GM18502 (cell line): ENCODE data around the gene ZNF330.
"Not testable (repeated sequence)": the region's sequence is repeated elsewhere in the genome, so short reads cannot be mapped to it uniquely, and the experiment has no call there.

Experiments
- ATAC-seq: cut with Tn5 transposase; IDR thresholded peaks from one replicate; pipeline ENCODE4 v1.9.1; 2021; ENCODE audit warnings: mild to moderate bottlenecking; ENCODE audit not compliant: unreplicated experiment, poor library complexity

ZNF330 gene

DNA sequence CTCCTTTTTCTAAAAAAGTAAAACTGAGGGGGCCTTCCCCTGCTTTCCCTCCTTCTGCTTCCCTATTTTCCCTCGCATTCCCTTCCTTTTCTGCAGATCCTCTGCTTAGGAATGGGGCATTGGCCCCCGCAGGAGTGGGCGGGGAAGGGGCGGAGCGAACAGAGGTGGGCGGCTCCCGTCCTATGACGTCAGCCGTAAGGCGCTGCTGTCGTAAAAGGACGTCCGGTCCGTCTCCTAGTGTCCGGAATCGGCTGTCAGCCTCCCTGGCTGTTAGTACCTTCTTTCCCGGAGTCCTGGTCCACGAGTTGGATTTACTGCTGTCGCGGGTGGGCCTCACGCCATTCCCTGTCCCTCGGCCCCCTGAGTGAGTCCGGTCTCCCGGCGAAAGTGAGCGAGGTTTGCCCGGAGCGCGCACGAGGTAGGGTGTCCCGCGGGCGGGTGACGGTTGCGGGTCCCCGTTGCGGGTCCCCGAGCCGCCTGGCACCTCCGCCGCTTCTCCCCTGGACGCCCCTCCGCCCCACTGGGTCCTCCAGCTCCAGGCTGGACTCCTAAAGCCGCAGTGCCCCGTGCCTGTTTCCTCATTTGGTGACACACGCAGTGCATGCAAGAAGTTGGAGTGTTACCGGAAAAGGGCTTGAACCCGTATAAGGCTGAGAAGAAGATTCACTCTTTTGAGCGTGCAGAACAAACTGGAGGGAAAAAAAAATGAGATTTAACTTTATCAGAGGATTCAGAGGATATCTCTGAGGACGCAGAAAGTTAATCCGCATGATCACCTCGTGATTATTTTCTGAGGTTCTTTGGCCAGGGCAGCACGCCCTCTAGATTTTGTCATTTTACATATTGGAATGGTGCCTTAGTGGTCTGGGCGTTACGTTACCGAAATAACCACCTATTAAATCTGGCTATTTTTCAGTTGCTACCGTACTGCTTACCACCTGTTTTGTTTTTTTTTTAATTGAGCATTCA is at the start of gene ZNF330:
TSS of gene ZNF330 (plus strand) at position 205 of the 969 bp plus-strand sequence. CDS start 1,477 bp downstream, outside the sequence.
- peak; percentile 89 for ATAC-seq

DNA sequence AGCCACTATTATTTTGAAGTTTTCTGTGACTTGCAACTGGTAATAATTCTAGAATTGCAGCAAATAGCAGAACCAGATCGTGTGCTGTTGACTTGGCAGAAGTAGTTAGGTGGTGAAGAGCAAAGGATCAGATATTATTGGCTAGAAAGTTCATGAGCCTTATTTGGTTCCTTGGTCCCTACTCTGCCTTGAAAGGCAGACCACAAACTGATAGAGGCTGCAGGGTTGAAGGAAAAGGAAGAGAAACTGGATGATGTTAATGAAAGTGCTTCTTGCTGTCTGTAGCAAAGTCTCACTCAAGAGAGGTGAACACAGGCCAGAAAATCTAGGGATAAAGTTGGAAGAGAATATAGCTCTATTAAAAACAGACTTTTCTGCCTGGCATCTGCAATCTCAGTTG is 46.2 kb upstream of the ZNF330 start:
- no peak for ATAC-seq

DNA sequence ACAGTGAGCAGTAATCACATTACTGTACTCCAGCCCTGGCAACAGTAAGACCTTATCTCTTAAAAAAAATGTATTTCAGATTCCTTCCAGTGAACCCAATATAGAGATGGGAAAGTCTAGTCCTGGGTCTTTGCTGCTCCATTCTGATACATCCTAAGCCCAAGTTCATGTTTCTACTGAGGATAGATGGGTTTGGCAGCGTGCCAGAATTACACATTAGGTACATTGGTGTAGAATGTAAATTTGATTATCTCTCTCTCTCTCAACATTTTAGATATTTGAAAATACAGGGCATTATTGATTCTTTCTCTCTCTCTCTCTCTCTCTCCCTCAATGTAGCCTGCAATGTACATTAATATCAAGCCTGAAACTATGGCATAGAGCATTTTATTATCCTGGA is 43.5 kb upstream of the ZNF330 start:
- no peak for ATAC-seq

DNA sequence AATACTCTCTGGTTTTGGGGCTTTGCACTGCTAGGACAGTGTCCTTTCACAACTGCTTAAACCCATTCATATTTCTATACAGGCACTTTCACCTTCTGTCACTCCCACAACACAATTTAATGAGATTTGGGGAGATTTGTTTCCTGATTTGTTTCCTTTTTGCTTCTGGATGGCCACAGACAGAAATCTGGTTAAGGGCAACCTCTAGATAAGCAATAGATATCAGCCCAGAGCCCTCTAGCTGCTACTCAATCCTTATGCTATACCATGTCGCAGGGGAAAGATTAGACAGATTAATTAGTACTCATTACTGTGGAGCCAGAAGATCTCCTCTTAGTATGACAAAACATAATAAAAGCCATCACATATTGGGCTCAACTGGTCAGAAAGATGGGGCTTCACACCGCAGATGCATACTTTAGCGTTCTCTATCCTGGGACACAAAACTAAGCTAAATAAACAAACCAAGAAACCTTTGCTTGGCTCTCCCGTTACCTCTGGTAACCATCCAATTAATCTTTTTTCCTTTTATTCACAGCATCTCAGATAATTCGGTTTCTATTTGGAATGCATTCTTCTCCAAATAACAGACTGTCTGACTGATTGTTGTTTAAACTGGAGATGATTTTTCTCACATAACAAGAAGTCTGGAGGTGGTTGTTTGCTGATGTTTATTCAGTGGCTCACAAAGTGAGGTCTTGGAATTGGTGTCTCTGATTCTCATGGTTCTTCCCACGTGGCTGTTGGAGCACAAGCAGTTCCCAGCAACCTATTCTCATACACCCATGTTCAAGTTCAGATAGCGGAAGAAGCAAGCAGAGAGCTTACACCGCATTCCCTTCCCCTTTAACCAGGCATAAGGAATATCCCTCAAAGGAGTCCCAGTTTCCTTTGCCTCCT is 41.0 kb upstream of the ZNF330 start:
- no peak for ATAC-seq

DNA sequence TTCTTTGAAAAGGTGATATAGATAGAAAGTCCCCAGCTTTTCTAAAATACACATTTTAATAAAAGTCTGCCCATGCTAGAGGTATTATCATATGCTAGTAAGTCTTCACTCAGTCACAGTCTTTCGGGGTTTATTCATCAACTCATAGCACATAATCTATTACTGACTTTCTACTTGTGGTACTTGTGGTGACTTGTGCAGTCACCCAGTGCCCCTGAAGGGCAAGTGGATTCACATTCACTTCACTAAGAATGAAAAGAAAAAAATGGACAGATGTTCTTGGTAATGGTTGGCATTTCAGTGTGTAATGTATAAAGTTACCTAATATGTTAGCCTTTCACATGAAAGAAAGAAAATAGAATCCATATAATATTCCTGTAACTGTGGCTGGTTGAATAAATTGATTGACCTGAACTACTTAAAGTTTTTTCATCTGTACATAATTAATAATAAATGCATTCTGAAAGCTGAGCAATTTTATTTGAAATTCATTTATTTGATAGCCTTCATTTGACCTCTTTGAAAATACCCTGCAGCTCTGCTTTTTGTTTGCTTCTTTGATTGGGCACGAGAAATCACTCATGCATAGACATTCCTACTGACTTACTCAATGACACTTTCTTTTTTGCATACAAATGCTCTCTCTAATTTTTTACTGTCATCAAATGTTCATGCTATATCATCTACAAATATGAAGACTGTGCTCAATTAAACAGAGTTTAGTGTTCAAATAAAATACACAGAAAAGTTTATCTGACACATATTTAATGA is 39.5 kb upstream of the ZNF330 start:
- ATAC-seq = no peak

DNA sequence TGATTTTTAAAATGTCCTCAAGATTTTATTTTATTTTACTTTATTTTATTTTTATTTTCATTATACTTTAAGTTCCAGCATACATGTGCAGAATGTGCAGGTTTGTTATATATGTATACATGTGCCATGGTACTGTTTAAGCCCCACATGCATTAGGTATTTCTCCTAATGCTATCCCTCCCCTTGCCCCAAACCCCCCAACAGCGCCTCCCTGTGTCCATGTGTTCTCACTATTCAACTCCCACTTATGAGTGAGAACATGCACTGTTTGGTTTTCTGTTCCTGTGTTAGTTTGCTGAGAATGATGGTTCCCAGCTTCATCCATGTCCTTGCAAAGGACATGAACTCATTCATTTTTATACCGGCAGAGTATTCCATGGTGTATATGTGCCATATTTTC is 37.2 kb upstream of the ZNF330 start:
- ATAC-seq = not testable (repeated sequence)

DNA sequence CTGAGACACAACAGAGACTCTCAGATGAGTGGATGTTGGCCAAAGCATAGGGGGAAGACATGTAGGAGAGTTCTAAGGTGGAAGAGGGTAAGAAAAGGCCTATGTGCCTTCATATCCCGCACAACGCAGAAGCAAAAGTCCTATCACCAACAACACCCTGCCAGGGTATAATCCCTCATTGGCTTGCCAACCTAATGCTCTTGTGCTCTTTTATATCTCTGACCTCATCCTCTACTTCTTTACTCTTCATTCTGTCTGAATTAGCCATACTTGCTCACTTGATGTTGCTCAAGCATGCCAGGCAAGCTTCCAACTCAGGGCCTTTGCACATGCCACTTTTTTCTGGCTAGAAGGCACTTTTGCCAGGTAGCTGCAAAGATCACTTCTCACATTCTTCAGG is 28.1 kb upstream of the ZNF330 start:
- no peak for ATAC-seq

DNA sequence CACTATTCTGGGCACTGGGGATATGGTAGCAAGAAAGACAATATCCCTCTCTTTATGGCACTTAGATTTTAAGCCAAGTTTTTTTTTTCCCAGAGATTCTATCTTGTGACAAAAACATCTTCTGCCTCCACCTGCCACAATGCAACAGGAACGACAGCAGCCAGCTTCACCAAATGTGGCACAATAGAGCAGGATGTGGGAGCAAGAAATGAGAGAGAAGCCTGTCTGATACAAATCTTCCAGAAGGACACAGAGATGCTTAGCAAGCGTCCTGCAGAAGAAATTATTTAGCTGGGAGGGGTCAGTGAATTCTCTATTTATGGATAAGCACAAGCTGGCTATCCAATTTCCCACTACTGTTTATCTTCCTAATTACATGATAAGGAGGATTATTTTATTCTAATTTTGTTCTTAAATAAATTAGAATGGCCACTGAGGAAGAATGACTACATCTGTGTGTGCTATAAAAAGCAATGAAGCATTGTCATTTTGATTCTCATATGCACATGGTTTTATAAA is 27.1 kb upstream of the ZNF330 start:
- ATAC-seq = no peak

DNA sequence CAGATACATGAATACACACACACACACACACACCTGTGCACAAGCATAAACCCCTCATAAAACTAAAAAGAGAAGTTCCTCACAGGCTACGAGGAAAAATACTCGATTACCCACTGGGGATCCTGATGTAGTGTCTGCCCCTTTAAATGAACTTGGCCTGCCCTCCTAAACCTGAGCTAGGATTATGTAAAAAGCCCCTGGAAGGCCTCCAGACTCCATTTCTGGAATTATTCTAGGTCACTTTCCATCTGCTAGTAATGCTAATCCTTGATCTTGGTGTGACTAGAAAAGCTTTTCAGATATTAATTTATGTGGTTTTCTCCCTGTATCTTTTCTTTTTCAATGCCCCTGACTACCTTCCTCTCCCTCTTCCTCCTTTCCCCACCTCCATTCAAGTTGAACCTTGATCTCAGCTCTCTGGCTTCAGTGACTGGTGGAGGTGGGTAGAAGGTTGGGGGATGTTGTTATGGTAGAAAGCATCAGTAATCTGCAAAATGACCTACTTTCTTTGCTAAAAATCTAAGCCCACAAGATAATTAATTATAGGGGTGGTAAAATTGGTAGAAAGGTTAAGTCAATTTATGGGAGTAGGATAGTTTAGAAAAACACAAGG is 25.5 kb upstream of the ZNF330 start:
- no peak for ATAC-seq

DNA sequence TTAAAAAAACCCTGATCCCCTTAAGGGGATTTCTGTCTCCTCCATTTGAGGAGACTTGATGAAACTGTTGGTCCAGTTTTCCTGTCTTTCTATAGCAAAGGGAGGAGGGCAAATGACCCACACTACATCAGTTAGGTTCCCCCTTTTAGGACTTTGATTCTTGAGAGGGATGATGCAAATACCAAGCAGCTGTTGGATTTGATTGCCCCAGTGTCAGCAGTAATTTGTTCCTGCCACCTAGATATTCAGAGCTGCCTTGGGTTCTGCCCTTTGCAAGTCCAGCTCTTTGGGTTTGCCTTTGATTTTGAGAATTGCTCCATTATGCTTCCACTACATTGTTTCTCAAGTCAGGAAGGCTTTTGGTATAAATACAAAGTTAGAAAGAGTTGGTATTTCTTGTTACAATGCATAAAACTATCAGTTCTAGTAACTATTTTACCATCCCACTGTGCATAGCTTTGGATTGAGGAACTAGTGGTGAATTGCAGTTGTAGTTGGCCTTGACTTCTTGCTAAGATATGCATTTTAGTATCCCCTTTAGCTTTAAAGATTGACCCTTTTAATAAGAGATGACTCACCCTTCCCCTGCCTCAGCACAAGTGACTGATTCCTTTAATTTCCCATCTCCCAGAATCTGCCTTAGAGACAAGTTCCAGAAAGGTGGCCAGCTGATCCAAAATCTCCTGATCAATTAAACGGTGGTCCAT is 24.3 kb upstream of the ZNF330 start:
- ATAC-seq = no peak

DNA sequence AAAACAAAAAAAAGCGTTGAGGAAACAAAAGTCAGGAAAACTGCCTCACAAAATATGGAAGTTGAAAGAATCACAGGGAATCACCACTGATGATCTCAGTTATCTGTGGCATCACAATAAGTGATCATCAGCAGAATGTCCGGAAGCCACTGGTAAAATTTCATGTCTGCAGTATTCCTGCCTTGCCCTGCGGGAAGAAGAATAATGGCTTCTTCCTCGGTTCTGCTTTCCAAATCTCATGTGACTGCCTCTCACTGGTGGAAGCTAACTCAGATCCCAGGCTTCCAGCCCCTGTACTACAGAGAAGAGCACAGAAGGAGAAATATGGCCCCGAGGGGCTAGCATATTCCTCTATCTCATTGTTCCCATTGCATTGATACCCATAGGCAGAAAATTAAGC is 12.7 kb upstream of the ZNF330 start:
- ATAC-seq = peak; percentile 10

DNA sequence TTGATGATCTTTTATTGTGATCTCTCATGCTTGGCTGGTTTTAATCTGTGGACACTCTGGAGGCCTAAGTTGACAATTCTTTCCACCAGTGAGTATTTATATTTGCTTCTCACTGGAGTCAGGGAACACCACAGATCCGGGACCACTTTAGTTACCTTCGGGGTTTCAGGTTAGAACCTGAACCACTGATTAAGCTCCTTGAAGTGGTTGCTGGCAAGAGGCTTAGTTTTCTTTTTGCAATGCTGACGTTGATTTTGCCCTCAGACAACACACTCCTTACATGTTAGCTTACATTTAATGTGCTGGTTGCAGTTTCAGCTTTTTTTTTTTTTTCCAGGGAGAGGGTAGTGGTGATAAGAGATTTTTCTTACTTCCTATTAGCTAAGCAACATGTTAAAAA is 10.5 kb upstream of the ZNF330 start:
- no peak for ATAC-seq

DNA sequence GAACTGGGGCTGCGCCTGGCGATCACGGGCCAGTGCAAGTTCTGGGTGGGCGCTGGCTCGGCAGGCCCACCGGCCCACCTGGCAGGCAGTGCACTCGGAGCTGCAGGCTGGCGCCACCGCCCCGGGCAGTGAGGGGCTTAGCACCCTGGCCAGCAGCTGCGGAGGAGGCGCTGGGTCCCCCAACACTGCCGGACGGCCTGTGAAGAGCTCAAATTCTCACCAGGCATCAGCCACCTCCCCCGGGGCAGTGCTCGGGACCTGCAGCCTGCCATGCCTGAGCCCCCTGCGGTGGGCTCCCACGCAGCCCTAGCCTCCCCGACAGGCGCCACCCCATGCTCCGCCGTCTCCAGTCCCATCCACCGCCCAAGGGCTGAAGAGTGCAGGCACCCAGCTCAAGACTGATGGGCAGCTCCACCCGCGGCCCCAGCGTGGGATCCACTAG is 7.1 kb upstream of the ZNF330 start:
- no peak for ATAC-seq

DNA sequence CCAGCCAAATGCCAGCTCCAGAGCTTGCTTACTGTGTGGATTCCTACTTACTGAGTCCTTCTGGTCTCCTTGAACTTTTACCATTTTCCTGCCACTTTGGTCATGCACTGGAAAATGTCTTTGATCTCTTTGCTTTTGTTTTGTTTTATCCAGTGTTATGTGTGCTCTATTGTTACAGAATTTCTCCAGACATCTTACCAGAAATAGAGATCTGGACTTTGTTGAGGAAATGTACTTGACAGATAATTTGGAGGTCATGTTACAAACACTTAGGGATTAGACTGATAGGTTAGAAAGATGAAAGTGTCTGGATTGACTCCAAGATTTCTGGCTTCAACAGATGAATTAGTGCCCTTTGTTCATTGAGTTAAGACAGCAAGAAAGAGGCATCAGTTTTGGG is 5.7 kb upstream of the ZNF330 start:
- ATAC-seq = no peak

DNA sequence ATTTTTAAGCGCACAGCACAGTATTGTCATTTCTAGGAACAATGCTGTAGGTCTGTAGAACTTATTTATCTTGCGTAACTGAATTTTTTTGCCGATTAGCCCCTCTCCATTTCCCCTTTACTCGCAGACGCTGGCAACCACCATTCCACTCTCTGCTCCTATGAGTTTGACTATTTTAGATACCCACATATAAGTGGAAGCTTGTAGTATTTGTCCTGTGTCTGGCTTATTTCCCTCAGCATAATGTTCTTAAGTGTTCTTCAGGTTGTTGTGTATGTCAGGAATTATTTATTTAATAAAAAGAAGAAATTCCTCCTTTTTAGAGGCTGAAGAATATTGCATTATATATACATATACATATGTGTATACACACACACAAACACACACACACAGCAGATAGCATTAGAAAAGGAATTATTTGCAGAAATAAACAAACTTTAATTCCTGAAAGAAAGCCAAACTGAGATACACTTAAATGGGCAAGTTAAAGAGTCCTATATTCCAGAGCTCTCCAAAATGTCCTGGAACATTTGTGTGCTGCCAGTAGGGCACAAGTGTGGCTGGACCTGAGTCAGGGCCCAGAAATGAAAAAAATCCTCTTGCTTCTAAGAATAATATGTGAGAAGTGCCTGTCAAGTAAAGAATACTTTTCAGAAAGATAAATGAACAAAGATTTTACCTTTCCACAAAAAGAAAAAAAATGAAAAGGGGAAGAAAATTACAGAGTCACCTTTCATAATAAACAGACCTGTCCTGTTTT is 4.5 kb upstream of the ZNF330 start:
- no peak for ATAC-seq

DNA sequence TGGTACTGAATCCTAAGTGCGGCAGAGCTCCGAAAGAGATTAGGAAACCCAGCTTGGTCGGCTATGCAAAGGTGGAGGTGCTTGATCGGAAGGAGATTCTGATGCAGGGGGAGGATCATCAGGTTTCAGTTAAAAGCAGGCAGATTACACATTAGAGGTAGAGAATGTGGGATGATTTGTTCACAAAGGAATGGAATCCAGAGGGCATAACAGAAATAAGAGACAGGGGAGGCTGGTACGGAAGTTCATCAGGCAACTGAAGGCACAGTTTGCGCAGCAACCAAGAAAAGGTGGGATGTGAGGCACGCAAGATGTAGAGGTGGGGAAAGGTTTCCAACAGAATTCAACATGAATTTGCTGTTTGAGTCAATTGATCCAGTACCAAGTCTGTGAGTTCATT is 424 bp upstream of the ZNF330 start:
- peak; percentile 15 for ATAC-seq

DNA sequence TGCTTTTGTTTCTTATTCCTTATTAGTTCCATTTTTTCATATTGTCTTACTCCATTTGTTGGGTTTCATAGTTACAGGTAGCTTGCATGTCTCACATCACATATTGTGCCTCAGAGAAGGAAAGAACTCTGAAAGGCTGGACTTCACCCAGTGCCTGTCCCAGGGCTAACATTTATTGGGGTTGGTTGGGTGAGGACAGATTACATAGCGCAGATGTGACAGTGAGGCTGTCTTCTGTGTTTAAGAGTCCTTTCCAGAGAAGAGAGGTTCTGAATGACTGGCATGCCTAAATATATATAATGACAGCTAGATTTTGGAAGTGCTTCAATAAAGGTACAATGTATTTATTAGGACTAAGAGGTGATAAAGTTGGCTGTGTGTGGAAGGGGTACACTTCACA is 2.7 kb downstream of the ZNF330 start:
- ATAC-seq = no peak

DNA sequence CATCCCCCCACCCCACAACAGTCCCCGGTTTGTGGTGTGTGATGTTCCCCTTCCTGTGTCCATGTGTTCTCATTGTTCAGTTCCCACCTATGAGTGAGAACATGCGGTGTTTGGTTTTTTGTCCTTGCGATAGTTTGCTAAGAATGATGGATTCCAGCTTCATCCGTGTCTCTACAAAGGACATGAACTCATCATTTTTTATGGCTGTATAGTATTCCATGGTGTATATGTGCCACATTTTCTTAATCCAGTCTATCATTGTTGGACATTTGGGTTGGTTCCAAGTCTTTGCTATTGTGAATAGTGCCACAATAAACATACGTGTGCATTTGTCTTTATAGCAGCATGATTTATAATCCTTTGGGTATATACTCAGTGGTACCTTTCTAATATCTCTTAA is 6.6 kb downstream of the ZNF330 start:
- ATAC-seq = not testable (repeated sequence)
